ENCODE measurements around the gene WNT4.

DNA sequence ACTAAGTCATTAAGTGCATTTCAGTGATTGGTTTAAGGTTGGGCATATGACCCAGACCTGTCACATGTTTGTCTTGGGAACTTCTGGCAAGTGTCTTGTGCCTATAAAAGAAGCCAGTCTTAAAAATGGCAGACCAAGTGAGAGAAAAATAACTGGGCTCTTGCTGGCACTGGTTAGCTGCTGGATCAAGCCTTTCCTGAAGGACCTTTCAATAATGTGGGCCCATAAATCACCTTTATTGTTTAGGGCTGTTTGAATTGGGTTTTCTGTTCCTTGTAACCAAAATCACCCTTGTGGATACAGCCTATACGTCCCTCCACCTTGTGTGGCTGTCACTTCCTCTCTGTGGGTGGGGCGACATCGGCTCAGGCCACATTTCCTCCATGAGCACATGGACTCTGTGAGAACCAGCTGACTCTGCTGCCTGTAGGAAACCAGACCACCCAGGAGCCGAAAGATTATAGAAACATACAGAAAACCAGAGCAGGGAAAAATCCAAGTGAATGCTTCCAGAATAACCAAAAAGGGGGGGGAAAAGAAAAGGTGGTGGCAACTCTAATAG, 25.6 kb upstream of the WNT4 start:
- TF ChIP-seq POLR2A (IDR thresholded peaks at IDR 0.05; ENCODE audit: low read depth): no peak
- TF ChIP-seq, protein P1, sequence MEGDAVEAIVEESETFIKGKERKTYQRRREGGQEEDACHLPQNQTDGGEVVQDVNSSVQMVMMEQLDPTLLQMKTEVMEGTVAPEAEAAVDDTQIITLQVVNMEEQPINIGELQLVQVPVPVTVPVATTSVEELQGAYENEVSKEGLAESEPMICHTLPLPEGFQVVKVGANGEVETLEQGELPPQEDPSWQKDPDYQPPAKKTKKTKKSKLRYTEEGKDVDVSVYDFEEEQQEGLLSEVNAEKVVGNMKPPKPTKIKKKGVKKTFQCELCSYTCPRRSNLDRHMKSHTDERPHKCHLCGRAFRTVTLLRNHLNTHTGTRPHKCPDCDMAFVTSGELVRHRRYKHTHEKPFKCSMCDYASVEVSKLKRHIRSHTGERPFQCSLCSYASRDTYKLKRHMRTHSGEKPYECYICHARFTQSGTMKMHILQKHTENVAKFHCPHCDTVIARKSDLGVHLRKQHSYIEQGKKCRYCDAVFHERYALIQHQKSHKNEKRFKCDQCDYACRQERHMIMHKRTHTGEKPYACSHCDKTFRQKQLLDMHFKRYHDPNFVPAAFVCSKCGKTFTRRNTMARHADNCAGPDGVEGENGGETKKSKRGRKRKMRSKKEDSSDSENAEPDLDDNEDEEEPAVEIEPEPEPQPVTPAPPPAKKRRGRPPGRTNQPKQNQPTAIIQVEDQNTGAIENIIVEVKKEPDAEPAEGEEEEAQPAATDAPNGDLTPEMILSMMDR (IDR thresholded peaks at IDR 0.05): no peak
- TF ChIP-seq POLR2AphosphoS5 (IDR thresholded peaks at IDR 0.05): no peak

Data from esophagus muscularis mucosa (tissue), 3 donors.